Ovary (tissue), 10 donors: ENCODE measurements around the gene RB1. TPM values are rescaled to one million over a fixed set of nuclear protein-coding genes. Genes with fewer than 3 reads are reported as not detected.

ENCODE experiments used
- DNase-seq, 5 donors: peaks; one replicate each; pipeline ENCODE4 v3.0.0-alpha.2; 2019 to 2020
- H3K27ac ChIP-seq, 2 donors: fragments of 200-600 bp; one replicate each; pipeline versions ENCODE4 v1.5.1 to v1.8.0; 2019 to 2022
- H3K27me3 ChIP-seq: fragments of 200-600 bp; one replicate; pipeline ENCODE4 v1.8.0; 2022
- H3K36me3 ChIP-seq: fragments of 200-600 bp; sonication (generic); one replicate; pipeline ENCODE4 v1.5.1; 2019
- H3K4me1 ChIP-seq: one replicate; pipeline ENCODE4 v1.8.1; 2013; ENCODE audit warnings: mild to moderate bottlenecking, moderate library complexity; ENCODE audit not compliant: insufficient read depth
- H3K4me3 ChIP-seq: fragments of 200-600 bp; sonication (generic); one replicate; pipeline ENCODE4 v1.5.1; 2017
- H3K9me3 ChIP-seq, 2 donors: fragments of 200-600 bp in 1 of 2; sonication (generic) in 1 of 2; one replicate each; pipeline versions ENCODE4 v1.5.1 to v1.8.1; 2013 to 2019; ENCODE audit warnings: mild to moderate bottlenecking in 1 of 2, moderate library complexity in 1 of 2
- CTCF ChIP-seq, 3 donors: fragments of 450-650 bp in 2 of 3; fragments of 200-600 bp in 1 of 3; IDR thresholded peaks; one replicate each; pipeline versions ENCODE4 v1.5.1 to v1.8.0; 2016 to 2022; ENCODE audit warnings: antibody characterized with exemption in 3 of 3, mild to moderate bottlenecking in 1 of 3
- EP300 ChIP-seq: sonication (generic); formaldehyde crosslinking; IDR thresholded peaks from one replicate; pipeline ENCODE4 v1.6.1; 2017; ENCODE audit warnings: antibody characterized with exemption
- POLR2A ChIP-seq: fragments of 450-650 bp; IDR thresholded peaks from one replicate; pipeline ENCODE4 v1.6.1; 2017; ENCODE audit warnings: antibody characterized with exemption, mild to moderate bottlenecking, moderate library complexity
- WGBS, 3 donors: extraction: QIAGEN DNeasy Blood & Tissue Kit in 1 of 3; methylation state at CpG; one replicate each; pipeline versions ENCODE4 v1.1.5 to v1.1.7; 2013 to 2017; 5-methylcytosine and 5-hydroxymethylcytosine counted together
- intact Hi-C, 4 donors: fragments of 100-400 bp; cut with DNase I; formaldehyde crosslinking; loops; one replicate each; pipeline versions ENCODE4 v1.11.0 to v1.15.1; 2022 to 2023
- long read RNA-seq, 3 donors: library from polyadenylated mRNA in 2 of 3; unstranded in 2 of 3; transcript quantifications; one replicate each; pipeline ENCODE4 v2.0.0 and lab custom pipeline, GENCODE V29; 2021 to 2026
- polyA plus RNA-seq, 2 donors: library from polyadenylated mRNA; stranded (reverse); fragments of 200-250 nt in 1 of 2; fragments of 350-450 nt in 1 of 2; fragmentation: Illumina TruSeq in 1 of 2; extraction: RNeasy Lipid Tissue Mini Kit (QIAGEN cat#74804) in 1 of 2; gene quantifications; one replicate each; pipeline ENCODE4 v1.2.3, GENCODE V29; 2013 to 2014
- total RNA-seq, 7 donors: library from RNA; depleted of rRNA in 2 of 7; stranded (reverse); fragments of >200 nt in 2 of 7; fragmentation: NEBNext Ultra II Directional in 3 of 7; extraction: Animal tissue kit (Norgen Biotek cat#: 25700) in 3 of 7; gene quantifications; one replicate each; pipeline versions ENCODE4 v1.1.0 to v1.2.4, GENCODE V29; 2016 to 2023
- donor health status: DM: no; HTN: no; CAD: no; lungs with moderate emphysema.
- donor health status: DM: no; HTN: no; CAD: no.
- donor health status: Bipolar disorder and iron deficiency.
- donor health status: DM: yes; HTN: yes; CAD: no.
- donor health status: DM: no; HTN: no; CAD: no.
- donor health status: DM: yes; HTN: yes; CAD: no.

RB1 gene
- total RNA-seq: 10 to 100 TPM; 23.7 to 36.6 (median 27.3) TPM
- polyA plus RNA-seq: 10 to 100 TPM; 11.4 to 24.4 TPM
- long read RNA-seq, donor 1, full-length matches to known transcripts: 8 of 19 reads
- long read RNA-seq, donor 1, partial matches to known transcripts: 8 of 19 reads
- long read RNA-seq, donor 1, other reads (novel, unspliced or antisense): 3 of 19 reads
- long read RNA-seq, donor 2, full-length matches to known transcripts: 5 of 5 reads
- long read RNA-seq, donor 2, partial matches to known transcripts: 0 of 5 reads
- long read RNA-seq, donor 2, other reads (novel, unspliced or antisense): 0 of 5 reads
- long read RNA-seq, donor 3, full-length matches to known transcripts: 24 of 30 reads
- long read RNA-seq, donor 3, partial matches to known transcripts: 4 of 30 reads
- long read RNA-seq, donor 3, other reads (novel, unspliced or antisense): 2 of 30 reads

- 0% methylated on average over 57 to 96 of the region's 96 CpGs for WGBS, 3 donors
- TF ChIP-seq CTCF (IDR thresholded peaks at IDR 0.05) (peak in 2 of 3 donors; percentile 11 to 39), POLR2A (peak; percentile 97), EP300 (peak; percentile 20)
- H3K4me3 ChIP-seq: peak within 1 kb of the TSS; percentile 92
- H3K27me3 ChIP-seq: no peaks in the 10 kb centered on the region
- H3K36me3 ChIP-seq: no peaks in the 10 kb centered on the region
- H3K9me3 ChIP-seq: no peaks in the 10 kb centered on the region
- intact Hi-C loops: loop anchor here in 3 of 4 donors (5.0 to 10.0 kb wide), 4 partner anchors 59 to 176 kb away; partner anchors contain the start of gene ITM2B (in 1 of the 3)
- DNase-seq: peak; percentile 93 to 96 (median 95)
- peaks cover 8% of the 10 kb centered on the region for H3K4me1 ChIP-seq
- peak within 1 kb of the TSS; percentile 95 to 98 for H3K27ac ChIP-seq
Measured at GRCh38 chr13:48303359-48304142, at the start of gene RB1. TSS of gene RB1 (plus strand) at chr13:48303751. CDS start at chr13:48303913, 162 bp downstream.

- 12 to 37% (median 18%) methylated on average over 2 of the region's 2 CpGs for WGBS, 3 donors
- no peak overlapping the region for H3K27ac ChIP-seq
- no peaks in the 10 kb centered on the region for H3K27me3 ChIP-seq
- H3K36me3 ChIP-seq: no peaks in the 10 kb centered on the region
- TF ChIP-seq POLR2A: no peak
- no peak for TF ChIP-seq EP300
- no peak for TF ChIP-seq CTCF (IDR thresholded peaks at IDR 0.05)
- no peak for DNase-seq
- no peaks in the 10 kb centered on the region for H3K9me3 ChIP-seq
- no peak overlapping the region for H3K4me3 ChIP-seq
- intact Hi-C loops: no loop called here
- H3K4me1 ChIP-seq: peaks cover 7% of the 10 kb centered on the region
Measured at GRCh38 chr13:48253849-48254248, 49.7 kb upstream of the RB1 start.

DNA sequence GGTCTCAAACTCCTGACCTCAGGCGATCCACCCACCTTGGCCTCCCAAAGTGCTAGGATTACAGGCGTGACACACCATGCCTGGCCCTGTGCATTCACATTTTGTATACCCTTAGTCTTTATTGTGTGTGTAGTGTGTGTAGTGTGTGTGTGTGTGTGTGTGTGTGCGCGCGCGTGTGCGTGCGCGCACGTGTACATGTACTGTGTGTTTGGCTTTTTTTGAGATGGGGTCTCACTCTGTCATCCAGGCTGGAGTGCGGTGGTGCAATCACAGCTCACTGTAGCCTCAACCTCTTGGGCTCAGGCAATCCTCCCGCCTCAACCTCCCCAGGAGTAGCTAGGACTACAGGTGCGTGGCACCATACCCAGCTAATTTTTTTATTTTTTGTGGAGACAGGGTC, 48.5 kb upstream of the RB1 start:
- Histone ChIP-seq H3K27ac (no peak overlapping the region), H3K36me3 (no peaks in the 10 kb centered on the region)
- 95 to 97% (median 96%) methylated on average over 13 of the region's 13 CpGs for WGBS, 3 donors

More for the DNA sequence above, 48.5 kb upstream of the RB1 start:
- Histone ChIP-seq H3K4me3 (no peak overlapping the region), H3K9me3 (no peaks in the 10 kb centered on the region), H3K4me1 (peaks cover 7% of the 10 kb centered on the region), H3K27me3 (no peaks in the 10 kb centered on the region)
- DNase-seq: no peak
- intact Hi-C loops: no loop called here
- no peak for TF ChIP-seq CTCF (IDR thresholded peaks at IDR 0.05)
- no peak for TF ChIP-seq EP300
- TF ChIP-seq POLR2A: no peak
